Activated CD4-positive, alpha-beta memory T cell treated with anti-CD3 and anti-CD28 coated beads for 36 hours (primary cell): ENCODE data around the gene IQGAP3. TPM values are rescaled to one million over a fixed set of nuclear protein-coding genes. Genes with fewer than 3 reads are reported as not detected.
A peak's percentile ranks its signal among the peaks of the same experiment; 100 is the strongest.

ENCODE experiments used
- CTCF ChIA-PET: fragments of 350-600 bp; sonication (Branson Sonifier 250); formaldehyde crosslinking; loops from one replicate; lab custom pipeline; 2021; ENCODE audit warnings: antibody characterized with exemption, inconsistent platforms; lab: Charles Lee
- POLR2A ChIA-PET: fragments of 350-600 bp; sonication (Branson Sonifier 250); formaldehyde crosslinking; loops from one replicate; lab custom pipeline; 2021; ENCODE audit warnings: antibody characterized with exemption; lab: Charles Lee
- DNase-seq: peaks from one replicate; pipeline ENCODE4 v3.0.0-alpha.2; 2020
- H3K27ac Mint-ChIP-seq: one replicate; pipeline ENCODE4 v1.8.0; 2021; ENCODE audit warnings: mixed read lengths
- H3K27me3 Mint-ChIP-seq: one replicate; pipeline ENCODE4 v1.8.0; 2021; ENCODE audit warnings: mixed read lengths
- H3K36me3 Mint-ChIP-seq: one replicate; pipeline ENCODE4 v1.8.0; 2021; ENCODE audit warnings: mixed read lengths
- H3K4me1 Mint-ChIP-seq: one replicate; pipeline ENCODE4 v1.8.0; 2021; ENCODE audit warnings: low read depth, mixed read lengths
- H3K4me3 Mint-ChIP-seq: one replicate; pipeline ENCODE4 v1.8.0; 2021; ENCODE audit warnings: mild to moderate bottlenecking, mixed read lengths
- H3K9me3 Mint-ChIP-seq: one replicate; pipeline ENCODE4 v1.8.0; 2021; ENCODE audit warnings: mixed read lengths
- intact Hi-C: fragments of 100-400 bp; cut with micrococcal nuclease; formaldehyde crosslinking; loops from one replicate; pipeline ENCODE4 v1.15.1; 2023
- total RNA-seq, 2 experiments: library from RNA; stranded (reverse); gene quantifications; one replicate each; pipeline ENCODE4 v1.2.3, GENCODE V29; 2021

The IQGAP3 gene
- total RNA-seq, 2 experiments from 2014 or later, result 16.9 to 19.3 TPM

DNA sequence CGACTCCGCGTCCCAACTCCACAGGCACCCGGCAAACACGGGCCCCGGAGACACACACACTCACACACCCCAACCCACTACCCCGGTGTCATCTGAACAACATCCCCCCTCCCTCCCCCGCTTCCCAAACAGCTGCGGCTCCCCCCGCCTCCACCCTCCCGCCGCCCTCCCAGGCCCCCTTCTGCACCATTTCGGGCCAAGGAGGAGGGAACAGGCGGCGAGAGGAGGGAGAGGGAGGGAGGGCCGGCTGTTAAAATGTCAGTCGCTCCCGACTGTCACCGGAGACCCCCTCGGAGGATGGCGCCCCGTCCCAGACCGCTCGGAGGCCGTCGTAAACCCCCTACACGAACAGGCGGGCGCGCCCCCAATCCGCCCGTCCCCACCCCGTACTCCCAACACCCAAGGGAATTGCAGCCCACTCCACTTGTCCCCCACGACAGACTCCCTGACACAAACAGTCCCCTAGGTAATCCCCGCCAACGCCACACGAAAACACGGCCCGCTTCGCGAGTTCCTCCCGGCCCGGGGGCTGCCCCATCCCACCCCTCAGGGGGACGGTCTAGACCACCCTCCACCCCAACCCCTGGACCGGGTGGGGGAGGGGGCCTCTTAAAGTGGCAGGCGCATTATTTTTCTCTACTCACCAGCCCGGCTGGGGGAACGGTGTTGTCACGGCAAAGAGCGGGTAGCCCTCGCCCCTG is 72.4 kb downstream of the IQGAP3 start:
- POLR2A ChIA-PET, result interaction anchor here (0.9 to 7.8 kb wide), 11 partner anchors 9 to 222 kb away, joined by 3 to 103 read pairs (median 7); partner anchors contain the start of gene NAXE
- peak; percentile 53 for DNase-seq
- peak overlapping the region; percentile 92 for H3K4me3 Mint-ChIP-seq
- intact Hi-C loops, result loop anchor here (1.0 to 10.0 kb wide), 6 partner anchors 11 to 405 kb away; partner anchors contain the start of genes CCT3, GPATCH4, IQGAP3 and PMF1
- peaks cover 73% of the 10 kb centered on the region for H3K4me1 Mint-ChIP-seq
- no peaks in the 10 kb centered on the region for H3K36me3 Mint-ChIP-seq
- peak overlapping the region; percentile 91 for H3K27ac Mint-ChIP-seq
- H3K9me3 Mint-ChIP-seq, result no peaks in the 10 kb centered on the region
- CTCF ChIA-PET, result interaction anchor here (0.6 to 11.4 kb wide), 11 partner anchors 9 to 124 kb away, joined by 3 to 180 read pairs (median 7); partner anchors contain the start of gene NAXE
- no peaks in the 10 kb centered on the region for H3K27me3 Mint-ChIP-seq

DNA sequence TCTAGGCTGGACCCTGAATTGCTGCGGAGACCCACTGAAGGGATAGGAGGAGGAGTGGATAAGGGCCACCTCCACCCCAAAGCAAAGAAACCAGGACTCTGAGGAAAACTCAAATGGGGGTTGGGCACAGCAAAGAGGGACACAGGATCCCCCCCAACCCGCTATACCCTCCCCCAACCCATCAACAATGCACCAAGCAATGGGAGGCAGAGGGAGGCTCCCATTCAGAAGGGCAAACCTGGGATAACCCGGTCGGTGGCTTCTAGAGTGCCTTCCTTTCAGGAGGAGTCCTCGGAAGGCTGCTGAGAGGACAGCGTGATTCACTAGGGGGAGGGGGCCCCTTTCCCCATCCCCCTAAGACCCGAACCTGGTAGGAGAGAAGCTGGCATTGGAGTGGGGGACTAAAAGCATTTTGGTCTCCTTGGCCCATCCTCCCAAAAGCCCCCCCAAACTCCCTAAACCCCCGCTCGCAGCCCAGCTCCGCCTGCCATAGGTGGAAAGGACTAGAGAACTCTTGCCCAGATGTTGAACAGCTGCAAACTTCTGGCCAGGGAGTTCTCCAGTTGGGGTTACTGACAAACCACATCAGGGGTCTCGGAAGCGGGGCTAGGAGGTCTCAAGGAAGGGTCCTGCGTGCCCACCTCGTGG is 73.0 kb downstream of the IQGAP3 start:
- Mint-ChIP-seq H3K4me1 (peaks cover 74% of the 10 kb centered on the region), H3K27ac (peak overlapping the region; percentile 65), H3K27me3 (no peaks in the 10 kb centered on the region), H3K9me3 (no peaks in the 10 kb centered on the region), H3K4me3 (peak overlapping the region; percentile 92), H3K36me3 (no peaks in the 10 kb centered on the region)
- no peak for DNase-seq
- intact Hi-C loops, result no loop called here
- POLR2A ChIA-PET, result interaction anchor here (0.9 to 7.8 kb wide), 5 partner anchors 9 to 42 kb away, joined by 3 to 103 read pairs (median 8); no protein-coding TSS in a partner anchor
- CTCF ChIA-PET, result interaction anchor here (1.5 to 11.4 kb wide), 4 partner anchors 10 to 114 kb away, joined by 4 to 180 read pairs (median 8); no protein-coding TSS in a partner anchor

DNA sequence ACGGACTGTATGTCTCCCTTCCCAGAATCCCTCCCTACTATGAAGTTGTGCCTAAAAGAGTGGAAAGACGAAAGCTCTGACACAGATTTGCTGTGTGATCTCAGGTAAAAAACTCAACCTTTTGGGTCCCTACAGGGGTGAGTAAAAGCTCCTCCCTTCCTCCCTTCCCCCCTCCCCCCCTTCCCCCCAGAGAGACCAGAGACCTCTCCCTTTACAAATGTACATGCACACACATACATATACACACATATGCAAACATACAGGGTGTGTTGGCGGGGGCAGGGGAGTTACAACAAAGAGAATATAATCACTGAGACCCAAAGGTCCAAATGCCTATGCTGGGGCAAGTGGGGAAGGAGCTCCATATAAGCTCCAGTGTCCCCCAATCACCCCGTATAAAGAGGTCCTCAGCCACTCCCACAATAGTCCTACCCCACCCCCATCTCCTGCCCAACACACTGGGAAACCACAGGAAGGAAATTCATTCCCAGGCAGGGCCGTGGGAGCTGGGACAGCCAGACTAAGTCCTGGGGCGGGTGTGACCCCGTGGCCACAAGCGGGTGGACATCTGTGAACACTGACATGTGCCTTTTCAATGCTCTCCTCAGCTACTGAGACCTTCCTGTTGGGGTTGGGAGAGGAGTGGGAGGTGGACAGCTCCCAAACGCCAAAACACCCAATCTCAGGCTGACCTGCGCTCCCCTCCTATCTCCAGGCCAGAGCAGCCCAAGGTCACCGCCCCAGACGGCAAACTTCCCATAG is 73.8 kb downstream of the IQGAP3 start:
- Mint-ChIP-seq H3K4me3 (peak overlapping the region; percentile 92), H3K36me3 (no peaks in the 10 kb centered on the region), H3K27ac (peak overlapping the region; percentile 65), H3K9me3 (no peaks in the 10 kb centered on the region), H3K4me1 (peaks cover 74% of the 10 kb centered on the region), H3K27me3 (no peaks in the 10 kb centered on the region)
- ChIA-PET POLR2A (interaction anchor here (0.9 to 7.8 kb wide), 4 partner anchors 8 to 41 kb away, joined by 3 to 103 read pairs (median 6); no protein-coding TSS in a partner anchor), CTCF (interaction anchor here (0.6 to 11.4 kb wide), 4 partner anchors 9 to 113 kb away, joined by 3 to 180 read pairs (median 6); no protein-coding TSS in a partner anchor)
- intact Hi-C loops, result no loop called here
- peak; percentile 9 for DNase-seq

DNA sequence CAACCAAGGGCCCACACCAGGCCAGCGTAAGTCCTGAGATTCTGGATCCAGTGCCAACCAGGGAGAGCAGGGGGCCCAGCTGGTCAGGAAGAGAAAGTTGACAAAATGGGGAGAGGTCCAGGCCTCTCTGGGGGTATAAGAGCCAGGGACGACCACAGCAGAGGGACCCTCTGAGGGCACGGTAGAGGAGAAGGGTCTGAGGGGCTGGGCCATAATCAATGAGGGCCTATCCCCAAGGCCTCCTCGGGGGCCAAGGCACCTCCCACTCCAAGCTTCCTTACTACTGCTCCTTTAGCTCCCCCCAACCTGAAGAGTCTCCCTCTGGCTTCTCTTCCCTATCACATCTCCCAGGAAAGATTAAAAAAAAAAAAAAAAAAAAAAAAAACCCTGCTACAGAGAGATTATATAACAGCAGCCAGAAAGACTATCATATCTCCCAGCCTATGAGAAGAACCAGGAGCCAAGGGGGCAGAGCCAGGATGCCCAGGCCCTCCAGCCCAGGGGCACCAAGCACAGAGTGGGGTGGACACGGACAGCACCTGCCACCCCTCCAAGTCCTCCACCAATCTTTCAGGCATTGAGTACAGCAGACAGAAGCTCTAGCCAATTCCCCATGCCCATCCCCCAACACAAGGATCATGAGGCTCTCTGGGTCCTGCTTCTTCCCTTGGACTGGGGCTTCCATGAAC is 74.5 kb downstream of the IQGAP3 start:
- ChIA-PET POLR2A (interaction anchor here (1.2 kb wide), 1 partner anchor 41 kb away, joined by 3 read pairs; no protein-coding TSS in a partner anchor), CTCF (interaction anchor here (1.5 to 11.4 kb wide), 3 partner anchors 9 to 112 kb away, joined by 4 to 180 read pairs (median 8); no protein-coding TSS in a partner anchor)
- peak overlapping the region; percentile 34 for H3K4me3 Mint-ChIP-seq
- no peaks in the 10 kb centered on the region for H3K27me3 Mint-ChIP-seq
- intact Hi-C loops, result no loop called here
- peaks cover 74% of the 10 kb centered on the region for H3K4me1 Mint-ChIP-seq
- H3K36me3 Mint-ChIP-seq, result no peaks in the 10 kb centered on the region
- no peak overlapping the region for H3K27ac Mint-ChIP-seq
- no peaks in the 10 kb centered on the region for H3K9me3 Mint-ChIP-seq
- no peak for DNase-seq

DNA sequence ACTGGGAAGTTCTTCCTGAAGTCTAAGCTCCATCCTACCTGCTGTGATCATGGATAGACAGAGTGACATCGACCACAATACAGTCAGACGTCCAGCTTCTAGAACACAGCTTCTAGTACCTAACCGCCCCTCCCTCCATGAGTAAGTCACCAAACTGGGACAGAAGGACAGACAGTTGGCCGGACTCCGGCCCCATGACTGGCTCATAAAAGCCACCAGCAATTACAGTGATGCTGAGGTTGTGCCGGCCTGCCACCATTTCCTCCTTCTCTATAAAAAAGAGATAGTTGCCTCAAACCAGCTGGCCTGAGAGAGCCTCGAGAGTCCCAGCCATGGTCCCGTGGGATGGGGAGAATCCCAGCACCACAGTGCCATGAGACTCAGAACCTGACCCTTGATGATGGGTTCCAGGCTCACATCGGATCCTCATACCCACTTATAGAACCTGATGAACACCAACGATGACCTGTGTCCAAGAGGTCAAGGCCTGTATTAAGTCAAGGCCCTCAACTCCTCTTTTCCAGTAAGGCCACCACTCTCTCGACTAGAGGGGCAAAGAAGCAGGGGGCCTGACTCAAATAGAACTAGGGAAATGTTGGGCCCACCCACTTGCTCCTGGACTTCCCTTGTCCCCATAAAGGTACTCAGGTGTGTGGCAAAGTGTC is 75.2 kb downstream of the IQGAP3 start:
- Mint-ChIP-seq H3K27ac (no peak overlapping the region), H3K4me3 (no peak overlapping the region), H3K4me1 (peaks cover 74% of the 10 kb centered on the region), H3K9me3 (no peaks in the 10 kb centered on the region), H3K36me3 (no peaks in the 10 kb centered on the region), H3K27me3 (no peaks in the 10 kb centered on the region)
- ChIA-PET POLR2A (no interaction called here), CTCF (interaction anchor here (1.3 to 11.4 kb wide), 3 partner anchors 15 to 40 kb away, joined by 3 to 180 read pairs (median 4); no protein-coding TSS in a partner anchor)
- no peak for DNase-seq
- intact Hi-C loops, result no loop called here

DNA sequence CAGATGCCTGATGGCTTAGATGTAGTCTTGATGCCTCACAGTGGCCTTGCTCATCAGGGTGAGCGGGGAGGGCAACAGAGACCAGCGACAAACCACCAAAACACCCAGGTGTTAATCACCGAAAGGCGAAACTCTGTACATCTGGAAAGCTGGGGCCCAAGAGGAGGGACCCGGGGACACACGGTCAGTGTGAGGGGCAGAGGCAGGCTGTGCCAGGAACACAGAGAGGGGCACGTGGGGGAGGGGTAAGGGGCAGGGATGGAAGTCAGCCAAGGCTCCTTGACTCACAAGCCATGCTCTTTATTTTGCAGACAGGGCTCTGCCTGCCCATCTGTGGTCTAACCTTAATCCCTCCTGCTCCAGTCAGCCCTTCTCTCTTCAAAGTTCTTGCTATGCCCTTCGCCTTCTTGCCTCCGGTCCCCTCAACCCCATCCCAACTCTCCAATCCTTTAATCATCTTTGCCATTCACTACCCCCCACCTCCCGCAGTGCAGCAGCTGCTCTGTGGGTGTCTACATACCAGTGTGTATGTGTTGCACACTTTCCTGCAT is 76.1 kb downstream of the IQGAP3 start:
- CTCF ChIA-PET, result interaction anchor here (1.0 to 11.4 kb wide), 4 partner anchors 14 to 50 kb away, joined by 3 to 180 read pairs (median 4); no protein-coding TSS in a partner anchor
- POLR2A ChIA-PET, result no interaction called here
- Mint-ChIP-seq H3K4me3 (no peak overlapping the region), H3K4me1 (peaks cover 77% of the 10 kb centered on the region), H3K36me3 (no peaks in the 10 kb centered on the region), H3K9me3 (no peaks in the 10 kb centered on the region), H3K27ac (peak overlapping the region; percentile 50), H3K27me3 (no peaks in the 10 kb centered on the region)
- peak; percentile 47 for DNase-seq
- intact Hi-C loops, result no loop called here

DNA sequence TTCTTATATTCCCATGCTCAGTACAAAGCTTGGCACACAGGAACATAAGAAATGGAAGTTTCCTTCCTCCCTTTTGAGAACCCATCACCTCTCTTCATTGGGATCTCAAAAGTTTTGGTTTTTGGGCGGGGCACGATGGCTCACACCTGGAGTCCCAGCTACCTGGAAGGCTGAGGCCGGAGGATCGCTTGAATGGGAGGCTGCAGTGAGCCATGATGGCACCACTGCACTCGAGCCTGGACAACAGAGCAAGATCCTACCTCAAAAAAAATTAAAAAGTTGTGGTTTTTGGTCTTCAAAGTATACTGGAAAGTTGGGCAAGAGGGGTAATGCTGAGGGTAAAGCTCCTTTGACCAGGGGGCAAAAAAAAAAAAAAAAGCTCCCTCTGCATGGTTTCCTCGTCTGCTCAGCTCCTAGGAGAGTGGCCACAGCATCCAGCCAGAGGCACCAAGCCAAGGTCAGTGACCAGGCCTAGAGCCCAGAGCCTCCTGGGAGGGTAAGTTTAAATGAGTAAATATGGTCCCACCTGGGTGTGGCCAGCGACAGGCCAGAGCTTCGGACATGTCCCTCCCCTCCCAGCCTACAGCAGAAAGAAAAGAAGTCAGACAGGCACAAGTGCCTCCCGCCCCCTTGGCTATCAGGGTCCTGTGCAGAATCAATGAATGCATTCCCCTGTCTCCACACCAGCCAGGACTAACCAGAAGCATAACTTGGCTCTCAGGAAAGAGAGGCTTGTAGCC is 76.8 kb downstream of the IQGAP3 start:
- CTCF ChIA-PET, result interaction anchor here (1.0 to 11.4 kb wide), 3 partner anchors 13 to 110 kb away, joined by 3 to 180 read pairs (median 4); no protein-coding TSS in a partner anchor
- Mint-ChIP-seq H3K4me1 (peaks cover 84% of the 10 kb centered on the region), H3K4me3 (no peak overlapping the region)

DNA sequence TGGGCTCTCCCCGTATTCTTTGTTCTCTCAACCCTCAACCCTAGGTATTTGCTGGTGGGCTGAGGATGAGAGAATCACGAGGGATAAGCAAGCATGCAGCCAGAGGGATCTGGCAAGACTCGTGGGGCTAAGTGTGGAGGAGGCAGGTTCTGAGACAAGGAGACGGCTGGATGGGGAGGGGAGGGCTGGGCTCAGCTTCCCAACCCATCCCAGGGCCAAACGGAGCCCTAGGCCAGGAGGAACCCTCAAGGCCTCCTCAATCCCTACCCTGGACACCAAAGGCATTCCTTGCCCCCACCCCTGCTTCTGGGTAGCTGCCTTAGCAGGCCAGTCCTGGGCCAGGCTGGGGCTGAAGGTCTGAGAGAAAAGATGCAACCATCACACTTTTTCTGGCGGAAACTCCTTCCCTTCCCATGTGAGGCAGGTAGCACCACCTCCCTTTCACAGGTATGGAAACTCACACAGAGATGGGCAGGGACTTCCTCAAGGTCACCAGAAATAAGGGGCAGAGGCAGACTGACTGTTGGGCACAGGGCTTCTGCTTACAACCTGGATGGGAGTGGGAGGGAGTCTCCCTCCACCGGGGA is 78.0 kb downstream of the IQGAP3 start:
- H3K27me3 Mint-ChIP-seq, result no peaks in the 10 kb centered on the region
- H3K4me3 Mint-ChIP-seq, result no peak overlapping the region
- CTCF ChIA-PET, result interaction anchor here (1.6 to 11.4 kb wide), 2 partner anchors 12 to 109 kb away, joined by 4 to 180 read pairs; no protein-coding TSS in a partner anchor
- H3K27ac Mint-ChIP-seq, result no peak overlapping the region
- H3K4me1 Mint-ChIP-seq, result peaks cover 94% of the 10 kb centered on the region
- POLR2A ChIA-PET, result no interaction called here
- no peak for DNase-seq
- intact Hi-C loops, result no loop called here
- H3K9me3 Mint-ChIP-seq, result no peaks in the 10 kb centered on the region
- H3K36me3 Mint-ChIP-seq, result no peaks in the 10 kb centered on the region

More for the DNA sequence above, 76.8 kb downstream of the IQGAP3 start:
- H3K27me3 Mint-ChIP-seq, result no peaks in the 10 kb centered on the region
- H3K27ac Mint-ChIP-seq, result peak overlapping the region; percentile 1
- no peak for DNase-seq
- POLR2A ChIA-PET, result no interaction called here
- intact Hi-C loops, result no loop called here
- no peaks in the 10 kb centered on the region for H3K9me3 Mint-ChIP-seq
- no peaks in the 10 kb centered on the region for H3K36me3 Mint-ChIP-seq

DNA sequence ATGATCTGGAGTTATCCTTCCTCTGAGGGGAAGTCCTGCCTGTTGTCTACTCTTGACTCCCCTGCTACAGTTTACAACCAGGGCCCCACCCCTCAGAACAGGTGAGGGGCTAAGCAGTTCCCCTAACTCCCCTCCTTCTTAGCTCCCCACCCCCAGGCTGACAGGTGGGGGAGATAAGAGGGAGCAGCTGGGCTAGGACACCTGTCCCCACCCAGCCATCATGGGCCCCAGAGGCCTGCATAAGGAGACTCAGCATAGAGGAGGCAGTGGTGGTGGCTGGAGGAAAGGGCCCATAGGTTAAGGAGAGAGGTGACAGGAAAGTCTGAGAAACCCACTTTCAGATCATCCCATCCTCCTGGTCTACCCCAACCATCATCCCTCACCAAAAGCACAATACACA is 78.6 kb downstream of the IQGAP3 start:
- DNase-seq, result no peak
- Mint-ChIP-seq H3K27ac (peak overlapping the region; percentile 30), H3K9me3 (no peaks in the 10 kb centered on the region), H3K4me1 (peaks cover 98% of the 10 kb centered on the region), H3K27me3 (no peaks in the 10 kb centered on the region), H3K4me3 (no peak overlapping the region), H3K36me3 (no peaks in the 10 kb centered on the region)
- intact Hi-C loops, result no loop called here
- ChIA-PET CTCF (interaction anchor here (1.6 to 5.6 kb wide), 2 partner anchors 13 to 108 kb away, joined by 4 to 64 read pairs; no protein-coding TSS in a partner anchor), POLR2A (no interaction called here)
